Skin epidermis (tissue), 12 donors: ENCODE data around the gene RBMXL3.
"Not testable (repeated sequence)": the region's sequence is repeated elsewhere in the genome, so short reads cannot be mapped to it uniquely, and the experiment has no call there.

ENCODE experiments used
- H3K27ac ChIP-seq, 21 experiments: fragments of 200-600 bp; sonication (generic) in 11 of 21; one replicate each; pipeline ENCODE4 v1.5.0; 2020; ENCODE audit warnings: mild to moderate bottlenecking in 3 of 21, inconsistent platforms in 2 of 21, moderate library complexity in 2 of 21
- H3K4me3 ChIP-seq, 7 experiments: fragments of 200-600 bp; sonication (generic) in 2 of 7; one replicate each; pipeline ENCODE4 v1.5.0; 2020; ENCODE audit warnings: inconsistent platforms in 2 of 7, mild to moderate bottlenecking in 2 of 7, moderate library complexity in 1 of 7

Gene RBMXL3

GRCh38 chrX:115189110-115189509 is at the start of gene RBMXL3:
Gene RBMXL3, plus strand, starts transcription at chrX:115189410. Its CDS starts 32 bp downstream, at chrX:115189442.
- H3K4me3 ChIP-seq = no peak within 1 kb of the TSS

GRCh38 chrX:115142057-115142456 is 47.2 kb upstream of the RBMXL3 start:
- Histone ChIP-seq H3K27ac (no peak overlapping the region), H3K4me3 (no peak overlapping the region)

More at GRCh38 chrX:115189110-115189509, at the start of gene RBMXL3:
- no peak within 1 kb of the TSS for H3K27ac ChIP-seq

- Histone ChIP-seq H3K4me3 (no peak overlapping the region), H3K27ac (no peak overlapping the region)
These were observed 42.0 kb upstream of the RBMXL3 start for GRCh38 chrX:115147220-115147619.

DNA sequence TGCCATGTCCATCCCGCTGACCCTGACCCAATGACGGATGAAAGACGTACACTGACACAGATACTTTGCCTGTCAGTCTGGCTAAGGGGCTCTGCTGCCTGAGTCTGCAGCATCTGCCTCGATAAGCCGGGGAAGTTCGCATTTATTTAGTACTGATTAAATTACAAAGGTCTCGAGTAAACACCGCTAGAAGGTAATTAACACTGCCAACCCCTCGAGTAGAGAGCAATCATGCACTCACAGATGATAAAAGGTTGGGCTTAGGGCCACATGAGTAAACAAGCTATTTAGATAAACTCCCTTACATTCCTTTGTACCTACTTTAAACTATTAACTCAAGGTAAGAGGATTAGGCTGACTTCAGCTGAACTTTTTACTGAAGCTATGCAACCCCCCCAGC is 16.0 kb upstream of the RBMXL3 start:
- Histone ChIP-seq H3K4me3 (no peak overlapping the region), H3K27ac (no peak overlapping the region)

- H3K4me3 ChIP-seq = no peak overlapping the region
- no peak overlapping the region for H3K27ac ChIP-seq
These were observed 14.7 kb upstream of the RBMXL3 start for GRCh38 chrX:115174548-115174947.

DNA sequence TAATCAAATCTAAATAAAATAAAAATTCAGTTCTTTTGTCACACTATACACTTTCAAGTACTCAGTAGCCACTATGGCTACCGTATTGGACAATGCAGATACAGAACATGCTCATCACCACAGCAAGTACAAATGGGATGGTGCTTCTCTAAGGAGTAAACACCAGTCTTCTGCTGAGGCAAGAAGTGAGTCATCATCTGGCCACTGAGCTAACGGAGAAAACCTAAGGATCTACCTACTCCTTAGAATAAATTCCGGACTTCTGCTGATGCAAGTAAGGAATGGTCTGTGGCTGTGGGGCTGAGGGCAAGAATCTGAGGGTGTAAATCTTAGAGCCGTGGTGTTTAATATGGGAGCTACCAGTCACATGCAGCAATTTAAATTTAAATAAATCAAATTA is 11.3 kb upstream of the RBMXL3 start:
- Histone ChIP-seq H3K4me3 (no peak overlapping the region), H3K27ac (no peak overlapping the region)

- Histone ChIP-seq H3K27ac (no peak overlapping the region), H3K4me3 (no peak overlapping the region)
These were observed 10.7 kb upstream of the RBMXL3 start for GRCh38 chrX:115178473-115178872.

GRCh38 chrX:115183980-115184379 is 5.2 kb upstream of the RBMXL3 start:
- H3K4me3 ChIP-seq = no peak overlapping the region
- no peak overlapping the region for H3K27ac ChIP-seq

DNA sequence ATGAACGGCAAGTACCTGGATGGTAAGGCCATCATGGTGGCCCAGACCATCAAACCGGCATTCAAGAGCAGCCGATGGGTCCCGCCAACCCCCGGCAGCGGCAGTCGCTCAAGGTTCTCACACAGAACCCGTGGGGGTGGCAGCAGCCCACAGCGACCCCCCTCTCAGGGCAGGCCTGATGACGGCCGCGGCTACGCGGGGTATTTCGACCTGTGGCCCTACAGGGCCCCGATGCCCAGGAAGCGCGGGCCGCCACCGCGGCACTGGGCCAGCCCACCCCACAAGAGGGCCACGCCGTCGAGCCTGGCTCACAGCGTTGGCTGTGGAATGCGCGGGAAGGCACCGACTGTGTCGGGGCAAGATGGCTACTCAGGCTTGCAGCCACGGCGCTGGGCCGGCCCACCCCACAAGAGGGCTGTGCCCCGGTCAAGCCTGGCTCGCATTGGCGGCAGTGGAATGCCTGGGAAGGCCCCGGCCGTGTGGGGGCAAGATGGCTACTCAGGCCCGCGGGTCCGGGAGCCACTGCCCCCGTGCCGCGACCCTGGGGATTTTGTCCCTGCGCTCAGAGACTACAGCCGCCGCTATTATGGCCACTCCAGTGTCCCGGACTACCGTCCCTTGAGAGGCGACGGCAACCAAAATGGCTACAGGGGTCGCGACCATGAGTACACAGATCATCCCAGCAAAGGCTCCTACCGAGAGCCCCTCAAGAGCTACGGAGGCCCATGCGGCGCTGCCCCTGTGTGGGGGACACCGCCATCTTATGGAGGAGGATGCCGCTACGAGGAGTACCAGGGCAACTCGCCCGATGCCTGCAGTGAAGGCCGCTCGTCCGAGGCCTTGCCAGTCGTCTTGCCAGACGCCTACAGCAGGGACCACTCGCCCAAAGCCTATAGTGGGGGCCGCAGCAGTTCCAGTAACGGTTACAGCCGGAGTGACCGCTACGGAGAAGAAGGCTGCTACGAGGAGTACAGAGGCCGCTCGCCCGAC is 731 bp downstream of the RBMXL3 start:
- no peak overlapping the region for H3K4me3 ChIP-seq
- H3K27ac ChIP-seq = no peak overlapping the region

- no peak overlapping the region for H3K27ac ChIP-seq
- no peak overlapping the region for H3K4me3 ChIP-seq
These were observed 1.7 kb downstream of the RBMXL3 start for GRCh38 chrX:115190636-115191489.

- no peak overlapping the region for H3K4me3 ChIP-seq
- H3K27ac ChIP-seq = no peak overlapping the region
These were observed 2.5 kb downstream of the RBMXL3 start for GRCh38 chrX:115191490-115192243.

- no peak overlapping the region for H3K4me3 ChIP-seq
- H3K27ac ChIP-seq = no peak overlapping the region
These were observed 3.1 kb downstream of the RBMXL3 start for GRCh38 chrX:115192244-115192700.

DNA sequence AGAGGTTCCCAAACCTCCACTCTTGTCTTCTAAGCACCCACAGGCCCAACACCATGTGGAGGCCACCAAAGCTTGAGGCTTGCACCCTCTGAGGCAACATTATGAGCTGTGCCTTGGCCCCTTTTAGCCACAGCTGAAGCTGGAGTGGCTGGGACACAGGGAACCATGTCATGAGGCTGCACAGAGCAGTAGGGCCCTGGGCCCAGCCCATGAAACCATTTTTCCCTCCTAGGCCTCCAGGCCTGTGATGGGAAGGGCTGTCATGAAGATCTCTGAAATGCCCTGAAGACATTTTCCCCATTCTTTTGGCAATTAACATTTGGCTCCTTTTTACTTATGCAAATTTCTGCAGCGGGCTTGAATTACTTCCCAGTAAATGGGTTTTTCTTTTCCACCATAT is 14.8 kb downstream of the RBMXL3 start:
- Histone ChIP-seq H3K27ac (no peak overlapping the region), H3K4me3 (no peak overlapping the region)

DNA sequence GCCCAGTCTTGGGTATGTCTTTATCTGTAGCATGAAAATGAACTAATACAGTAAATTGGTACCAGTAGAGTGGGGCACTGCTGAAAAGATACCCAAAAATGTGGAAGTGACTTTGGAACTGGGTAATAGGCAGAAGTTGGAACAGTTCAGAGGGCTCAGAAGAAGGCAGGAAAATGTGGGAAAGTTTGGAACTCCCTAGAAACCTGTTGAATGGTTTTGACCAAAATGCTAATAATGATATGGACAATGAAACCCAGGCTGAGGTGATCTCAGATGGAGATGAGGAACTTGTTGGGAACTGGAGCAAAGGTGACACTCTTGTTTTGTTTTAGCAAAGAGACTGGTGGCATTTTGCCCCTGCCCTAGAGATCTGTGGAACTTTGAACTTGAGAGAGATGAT is 20.3 kb downstream of the RBMXL3 start:
- not testable (repeated sequence) for H3K4me3 ChIP-seq, H3K27ac ChIP-seq

DNA sequence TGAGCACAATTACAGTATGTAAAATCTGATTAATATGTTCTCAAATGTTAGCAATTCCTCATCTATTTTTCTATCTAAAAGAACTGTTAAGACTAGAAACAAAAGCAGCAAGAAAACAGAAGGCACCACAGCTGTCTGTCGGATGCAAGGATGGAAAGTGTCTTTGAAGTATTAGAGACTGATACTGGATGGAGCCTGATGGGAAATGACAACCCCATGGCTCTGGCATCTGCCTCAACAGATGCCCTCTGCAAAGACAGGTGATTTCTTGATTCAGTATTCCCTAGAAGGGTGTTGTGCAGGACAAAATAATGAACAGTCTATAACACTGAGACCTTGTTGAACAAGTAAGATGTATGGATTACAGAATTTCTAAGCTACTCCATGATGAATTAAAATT is 24.9 kb downstream of the RBMXL3 start:
- no peak overlapping the region for H3K27ac ChIP-seq
- H3K4me3 ChIP-seq = no peak overlapping the region

GRCh38 chrX:115214605-115215004 is 25.4 kb downstream of the RBMXL3 start:
- no peak overlapping the region for H3K4me3 ChIP-seq

DNA sequence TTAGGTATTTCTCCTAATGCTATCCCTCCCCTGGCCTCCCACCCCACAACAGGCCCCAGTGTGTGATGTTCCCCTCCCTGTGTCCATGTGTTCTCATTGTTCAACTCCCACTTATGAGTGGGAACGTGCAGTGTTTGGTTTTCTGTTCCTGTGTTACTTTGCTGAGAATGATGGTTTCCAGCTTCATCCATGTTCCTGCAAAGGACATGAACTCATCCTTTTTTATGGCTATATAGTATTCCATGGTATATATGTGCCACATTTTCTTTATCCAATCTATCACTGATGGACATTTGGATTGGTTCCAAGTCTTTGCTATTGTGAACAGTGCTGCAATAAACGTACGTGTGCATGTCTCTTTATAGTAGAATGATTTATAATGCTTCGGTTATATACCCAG is 28.1 kb downstream of the RBMXL3 start:
- not testable (repeated sequence) for H3K27ac ChIP-seq, H3K4me3 ChIP-seq

More at GRCh38 chrX:115214605-115215004, 25.4 kb downstream of the RBMXL3 start:
- H3K27ac ChIP-seq = no peak overlapping the region

DNA sequence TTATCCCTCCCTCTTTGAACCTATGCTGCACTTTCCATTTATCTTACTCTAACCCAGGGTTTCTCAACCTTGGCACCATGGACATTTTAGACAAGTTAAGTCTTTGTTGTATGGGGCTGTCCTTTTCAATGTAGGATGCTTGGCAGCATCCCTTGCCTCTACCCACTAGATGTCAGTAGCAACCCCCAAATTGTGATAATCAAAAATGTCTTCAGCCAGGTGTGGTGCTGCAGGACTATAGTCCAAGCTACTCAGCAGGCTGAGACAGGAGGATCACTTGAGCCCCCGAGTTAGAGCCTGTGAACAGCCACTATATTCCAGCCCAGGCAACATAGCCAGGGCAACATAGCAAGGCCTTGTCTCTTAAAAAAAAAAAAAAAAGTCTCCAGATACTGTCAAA is 37.7 kb downstream of the RBMXL3 start:
- no peak overlapping the region for H3K4me3 ChIP-seq
- no peak overlapping the region for H3K27ac ChIP-seq

- Histone ChIP-seq H3K4me3 (no peak overlapping the region), H3K27ac (no peak overlapping the region)
These were observed 40.3 kb downstream of the RBMXL3 start for GRCh38 chrX:115229337-115230003.
